ENCODE measurements around the gene CALN1.
"Not testable (repeated sequence)": the region's sequence is repeated elsewhere in the genome, so short reads cannot be mapped to it uniquely, and the experiment has no call there.

The CALN1 gene

DNA sequence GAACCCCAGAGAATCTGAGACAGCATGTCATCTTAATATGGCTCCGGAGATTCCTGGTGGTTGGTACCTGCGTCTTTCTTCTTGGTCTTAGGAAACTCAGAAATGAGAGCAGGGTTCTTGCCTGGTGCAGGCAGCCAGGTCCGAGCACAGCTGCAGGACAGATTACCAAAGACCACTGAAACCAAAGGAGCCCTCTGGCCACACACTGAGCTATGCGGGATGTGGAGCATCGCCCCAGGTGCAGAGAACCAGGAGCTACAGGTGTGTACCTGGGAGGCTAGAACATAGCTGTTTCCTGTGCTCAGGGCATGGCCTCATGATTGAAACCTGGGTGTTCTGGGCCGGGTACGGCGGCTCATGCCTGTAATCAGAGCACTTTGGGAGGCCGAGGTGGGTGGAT is 635.4 kb downstream of the CALN1 start:
- no peak for DNase-seq

GRCh38 chr7:71775648-71776047 is 636.5 kb downstream of the CALN1 start:
- no peak for DNase-seq

DNA sequence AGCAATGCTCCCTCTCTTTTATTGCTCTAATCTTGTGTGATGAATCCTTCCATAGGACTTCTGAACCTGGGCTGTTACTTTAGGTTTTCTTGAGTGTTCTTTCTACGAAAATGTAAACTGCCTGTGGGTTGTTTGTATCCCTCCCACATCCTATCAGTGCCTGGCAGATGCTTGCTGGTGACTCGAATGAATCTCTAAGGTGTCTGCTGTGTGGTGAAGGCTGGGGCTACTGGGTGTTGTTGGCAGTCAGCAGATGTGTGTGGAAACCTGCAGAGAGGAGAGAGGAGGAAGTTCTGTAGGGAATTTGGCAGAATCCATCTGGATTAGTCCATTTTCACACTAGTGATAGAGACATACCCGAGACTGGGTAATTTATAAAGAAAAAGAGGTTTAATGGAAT is 639.4 kb downstream of the CALN1 start:
- DNase-seq, result no peak

DNA sequence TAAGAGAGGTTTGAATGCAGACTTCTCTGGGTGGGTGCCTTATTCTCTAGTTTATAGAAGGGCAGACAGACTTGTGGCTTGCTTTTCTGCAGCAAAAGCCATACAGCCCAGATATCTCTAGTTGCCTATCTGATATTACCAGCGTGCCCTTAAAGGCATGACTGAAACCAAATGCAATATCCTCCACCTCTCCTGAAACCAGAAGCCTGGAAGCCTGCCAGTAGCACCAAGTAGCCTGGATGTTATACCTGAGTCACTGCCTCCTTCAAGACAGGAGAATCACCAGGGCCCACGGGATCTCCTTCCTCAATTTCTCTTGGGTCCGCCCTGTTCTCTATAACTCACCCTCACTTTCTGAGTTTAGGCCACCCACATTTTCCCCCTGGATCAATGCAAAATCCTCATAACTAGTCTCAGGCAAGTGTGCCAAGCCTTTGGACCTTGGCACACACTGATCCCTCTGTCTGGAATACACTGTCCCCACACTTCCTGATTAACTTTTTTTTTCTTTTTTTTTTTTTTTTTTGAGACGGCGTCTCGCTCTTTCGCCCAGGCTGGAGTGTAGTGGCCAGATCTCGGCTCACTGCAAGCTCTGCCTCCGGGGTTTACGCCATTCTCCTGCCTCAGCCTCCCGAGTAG is 641.8 kb downstream of the CALN1 start:
- peak; percentile 32 for DNase-seq

GRCh38 chr7:71769326-71769725 is 642.8 kb downstream of the CALN1 start:
- DNase-seq, result no peak

DNA sequence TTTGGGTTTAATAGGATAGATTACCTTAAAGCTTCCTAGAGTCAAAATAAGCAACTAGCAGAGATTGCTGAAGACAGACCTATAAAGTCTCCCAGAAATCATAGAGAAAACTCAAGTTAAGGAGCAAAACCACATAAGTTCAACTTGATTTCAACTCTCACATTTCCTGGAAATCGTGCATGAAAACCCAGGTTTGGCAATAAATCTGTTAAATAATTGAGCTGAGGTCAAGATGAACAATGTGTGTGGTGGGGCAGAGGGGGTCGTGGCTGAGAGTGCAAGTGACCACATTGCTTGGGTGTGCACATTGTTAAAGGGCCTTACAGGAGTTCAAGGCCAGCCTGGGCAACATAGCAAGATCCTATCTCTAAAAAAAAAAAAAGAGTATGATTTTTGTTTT is 643.7 kb downstream of the CALN1 start:
- DNase-seq, result no peak

- DNase-seq, result no peak
These were observed 646.1 kb downstream of the CALN1 start for GRCh38 chr7:71766016-71766415.

- no peak for DNase-seq
These were observed 650.8 kb downstream of the CALN1 start for GRCh38 chr7:71761336-71761735.

DNA sequence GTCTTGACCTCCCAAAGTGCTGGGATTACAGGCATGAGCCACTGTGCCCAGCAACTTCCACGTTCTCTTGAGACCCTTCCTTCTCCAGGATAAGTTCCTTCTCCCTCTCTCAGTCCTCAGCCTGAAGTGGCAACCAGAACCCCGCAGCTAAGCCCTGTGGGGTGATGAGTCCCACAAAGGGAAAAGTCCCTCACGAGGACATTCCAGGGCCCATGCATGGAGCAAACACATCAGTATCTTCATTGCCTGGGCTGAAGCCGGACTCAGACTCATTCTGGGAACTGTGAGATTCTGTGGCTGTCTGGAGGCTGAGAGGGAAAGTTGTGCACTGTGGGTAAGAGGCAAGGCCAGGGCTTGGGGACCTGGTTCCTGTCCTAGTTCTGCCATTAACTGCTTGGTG is 657.3 kb downstream of the CALN1 start:
- DNase-seq, result no peak

GRCh38 chr7:71753956-71754664 is 658.0 kb downstream of the CALN1 start:
- DNase-seq, result peak; percentile 29

DNA sequence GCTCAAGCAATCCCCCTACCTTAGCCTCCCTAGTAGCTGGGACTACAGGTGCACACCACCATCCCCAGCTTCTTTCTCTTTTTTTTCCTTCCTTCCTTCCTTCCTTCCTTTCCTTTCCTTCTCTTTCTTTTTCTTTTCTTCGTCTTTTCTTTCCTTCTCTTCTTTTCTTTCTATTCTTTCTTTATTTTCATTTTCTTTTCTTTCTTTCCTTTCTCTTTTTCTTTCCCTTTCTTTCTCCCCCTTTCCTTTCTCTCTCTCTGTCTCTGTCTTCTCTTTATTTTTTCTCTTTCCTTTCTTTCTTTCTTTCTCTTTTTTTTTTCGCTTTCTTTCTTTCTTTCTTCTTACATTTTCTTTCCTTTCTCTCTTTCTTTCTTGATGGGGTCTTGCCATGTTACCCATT is 658.9 kb downstream of the CALN1 start:
- DNase-seq, result no peak

GRCh38 chr7:71752171-71752935 is 659.8 kb downstream of the CALN1 start:
- DNase-seq, result peak; percentile 70

DNA sequence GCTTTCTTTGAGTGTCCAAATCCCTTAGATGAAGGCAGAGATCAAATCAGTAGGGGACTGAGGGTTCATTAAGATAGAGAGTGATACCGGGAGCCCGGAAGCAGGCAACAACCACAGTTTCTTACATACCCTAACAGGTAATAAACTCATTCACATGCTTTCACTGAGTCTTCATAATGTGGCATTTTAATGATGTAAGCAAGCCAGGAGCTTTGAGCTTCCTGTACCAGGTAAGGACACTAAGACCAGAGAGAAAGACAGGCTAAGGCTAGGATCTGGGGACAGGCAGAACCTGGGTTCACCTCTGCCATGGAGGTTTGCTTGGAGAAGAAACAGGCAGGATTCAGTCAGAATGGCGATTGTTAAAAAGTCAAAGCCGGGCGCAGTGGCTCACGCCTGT is 661.8 kb downstream of the CALN1 start:
- DNase-seq, result no peak

- DNase-seq, result peak; percentile 53
These were observed 666.1 kb downstream of the CALN1 start for GRCh38 chr7:71746006-71746405.

GRCh38 chr7:71740174-71740560 is 672.0 kb downstream of the CALN1 start:
- no peak for DNase-seq

GRCh38 chr7:71739520-71740173 is 672.5 kb downstream of the CALN1 start:
- DNase-seq, result no peak

GRCh38 chr7:71737931-71738540 is 674.1 kb downstream of the CALN1 start:
- not testable (repeated sequence) for DNase-seq

DNA sequence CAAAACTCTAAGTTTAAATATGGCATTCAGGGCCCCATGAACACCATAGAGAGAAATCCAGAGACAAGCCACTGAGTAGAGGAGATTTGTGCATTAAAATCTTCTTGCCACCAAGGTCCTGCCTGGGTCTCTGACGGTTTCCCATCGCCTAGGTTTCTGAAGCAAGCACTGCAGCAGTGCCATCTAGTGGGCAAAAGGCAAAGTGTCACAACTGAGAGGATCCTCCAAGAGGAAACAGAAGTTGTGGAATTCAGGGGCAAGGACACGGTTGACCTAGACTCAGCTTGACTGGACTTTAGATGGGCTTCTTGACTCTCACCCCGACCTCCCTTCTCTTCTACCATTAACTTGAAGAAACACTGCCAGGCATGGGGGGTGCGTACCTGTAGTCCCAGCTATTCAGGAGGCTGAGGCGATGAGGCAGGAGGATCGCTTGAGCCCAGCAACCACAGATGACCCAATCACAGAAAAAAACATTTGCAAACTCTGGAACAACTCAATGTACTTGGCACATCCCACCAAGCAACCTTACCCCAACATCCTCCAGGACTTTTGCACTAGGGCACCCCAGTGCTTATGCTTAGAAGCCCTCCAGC is 676.1 kb downstream of the CALN1 start:
- DNase-seq, result peak; percentile 59

DNA sequence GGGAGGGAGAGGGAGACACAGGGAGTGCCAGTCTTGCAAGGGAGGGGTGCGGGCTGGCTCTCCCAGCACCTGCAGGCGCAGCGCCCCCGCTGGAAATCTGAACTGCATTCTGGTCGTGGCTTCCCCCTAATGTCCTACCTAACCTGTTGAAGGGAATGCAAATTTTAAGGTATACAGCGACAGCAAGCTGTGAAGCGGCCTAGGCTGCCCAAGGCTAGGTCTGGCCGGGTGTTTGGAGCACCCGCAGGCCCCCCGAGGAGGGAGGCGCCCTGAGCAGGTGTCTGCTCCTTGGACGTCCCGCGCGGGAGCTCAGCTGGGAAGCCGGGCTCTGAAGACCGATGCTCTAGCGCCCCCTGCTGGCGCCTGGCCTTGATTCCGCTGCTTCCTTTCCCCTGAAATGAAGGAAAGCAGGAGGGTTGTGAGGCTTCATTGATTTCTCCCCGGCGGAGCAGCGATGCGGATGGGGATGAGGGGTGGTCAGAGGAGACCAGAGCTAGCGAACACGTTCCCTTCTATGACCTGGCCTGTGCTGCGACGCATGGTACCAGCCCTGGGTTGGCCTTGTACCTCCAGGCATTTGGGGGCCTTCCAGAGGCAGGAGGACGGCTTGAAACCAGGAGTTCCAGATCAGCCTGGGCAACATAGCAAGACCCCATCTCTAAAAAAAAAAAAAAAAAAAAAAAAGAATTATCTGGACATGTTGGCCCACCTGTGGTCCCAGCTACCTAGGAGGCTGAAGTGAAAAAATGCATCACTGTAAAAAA is 678.8 kb downstream of the CALN1 start:
- peak; percentile 92 for DNase-seq

DNA sequence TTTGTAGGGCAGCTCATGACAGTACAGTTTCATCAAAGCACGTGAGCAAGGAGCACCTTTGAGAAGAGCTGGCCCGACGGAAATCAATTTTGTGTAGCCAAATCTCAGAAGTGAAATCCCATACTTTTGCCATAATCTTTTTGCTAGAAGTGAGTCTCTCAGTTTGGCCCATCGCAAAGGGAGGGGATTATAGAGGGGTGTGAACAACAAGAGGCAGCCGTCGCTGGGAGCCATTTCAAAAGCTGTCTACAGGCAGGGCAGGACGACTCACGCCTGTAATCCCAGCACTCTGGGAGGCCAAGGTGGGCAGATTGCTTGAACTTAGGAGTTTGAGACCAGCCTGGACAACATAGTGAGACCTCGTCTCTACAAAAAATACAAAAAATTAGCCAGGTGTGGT is 680.4 kb downstream of the CALN1 start:
- no peak for DNase-seq
